AG08396 (cell line): ENCODE measurements around the gene ALCAM.
A peak's percentile ranks its signal among the peaks of the same experiment; 100 is the strongest.

Experiments
- DNase-seq: peaks from one replicate; pipeline ENCODE4 v3.0.0; 2012; ENCODE audit warnings: low spot score, mixed read lengths

Gene ALCAM

GRCh38 chr3:105533960-105534359 lies 167.3 kb downstream of the ALCAM start:
- no peak for DNase-seq

- no peak for DNase-seq
Measured at GRCh38 chr3:105534491-105534890, 167.8 kb downstream of the ALCAM start.

GRCh38 chr3:105537371-105538080 lies 170.8 kb downstream of the ALCAM start:
- no peak for DNase-seq

- DNase-seq, result no peak
Measured at GRCh38 chr3:105538483-105538882, 171.8 kb downstream of the ALCAM start.

- no peak for DNase-seq
Measured at GRCh38 chr3:105539897-105540296, 173.2 kb downstream of the ALCAM start.

GRCh38 chr3:105542282-105543019 lies 175.7 kb downstream of the ALCAM start:
- no peak for DNase-seq

- no peak for DNase-seq
Measured at GRCh38 chr3:105545051-105545450, 178.3 kb downstream of the ALCAM start.

- peak; percentile 26 for DNase-seq
Measured at GRCh38 chr3:105553851-105554250, 187.1 kb downstream of the ALCAM start.

- DNase-seq, result peak; percentile 5
Measured at GRCh38 chr3:105555206-105555605, 188.5 kb downstream of the ALCAM start.

- no peak for DNase-seq
Measured at GRCh38 chr3:105559856-105560255, 193.1 kb downstream of the ALCAM start.

- DNase-seq, result no peak
Measured at GRCh38 chr3:105561876-105562275, 195.2 kb downstream of the ALCAM start.

- DNase-seq, result no peak
Measured at GRCh38 chr3:105564546-105565288, 198.0 kb downstream of the ALCAM start.

- no peak for DNase-seq
Measured at GRCh38 chr3:105571005-105571404, 204.3 kb downstream of the ALCAM start.

- no peak for DNase-seq
Measured at GRCh38 chr3:105572501-105572900, 205.8 kb downstream of the ALCAM start.

GRCh38 chr3:105579439-105579838 lies 212.7 kb downstream of the ALCAM start:
- DNase-seq, result peak; percentile 8

GRCh38 chr3:105580296-105580965 lies 213.7 kb downstream of the ALCAM start:
- no peak for DNase-seq

- no peak for DNase-seq
Measured at GRCh38 chr3:105582015-105582414, 215.3 kb downstream of the ALCAM start.

- DNase-seq, result no peak
Measured at GRCh38 chr3:105584003-105584790, 217.5 kb downstream of the ALCAM start.

- no peak for DNase-seq
Measured at GRCh38 chr3:105593315-105593714, 226.6 kb downstream of the ALCAM start.

GRCh38 chr3:105594219-105594618 lies 227.5 kb downstream of the ALCAM start:
- DNase-seq, result peak; percentile 18

- DNase-seq, result peak; percentile 71
Measured at GRCh38 chr3:105598042-105598796, 231.5 kb downstream of the ALCAM start.
